ENCODE data around the gene ZBED4. TPM values are rescaled to one million over a fixed set of nuclear protein-coding genes. Genes with fewer than 3 reads are reported as not detected.

Gene ZBED4
- total RNA-seq, 2 experiments from 2014 or later, result 21.0 to 21.5 TPM

- POLR2A ChIA-PET, result interaction anchor here (1.0 to 1.5 kb wide), 4 partner anchors 30 to 99 kb away, joined by 3 to 6 read pairs (median 4); partner anchors contain the start of gene PIM3
- Mint-ChIP-seq H3K27me3 (no peaks in the 10 kb centered on the region), H3K4me3 (no peak overlapping the region), H3K36me3 (peaks cover 2% of the 10 kb centered on the region), H3K4me1 (peaks cover 24% of the 10 kb centered on the region), H3K27ac (peak overlapping the region; percentile 49), H3K9me3 (no peaks in the 10 kb centered on the region)
- DNase-seq, result peak; percentile 51
- ATAC-seq (ENCODE audit: low read depth), result no peak
Observed at GRCh38 chr22:49930596-49931412, 77.2 kb downstream of the ZBED4 start.

DNA sequence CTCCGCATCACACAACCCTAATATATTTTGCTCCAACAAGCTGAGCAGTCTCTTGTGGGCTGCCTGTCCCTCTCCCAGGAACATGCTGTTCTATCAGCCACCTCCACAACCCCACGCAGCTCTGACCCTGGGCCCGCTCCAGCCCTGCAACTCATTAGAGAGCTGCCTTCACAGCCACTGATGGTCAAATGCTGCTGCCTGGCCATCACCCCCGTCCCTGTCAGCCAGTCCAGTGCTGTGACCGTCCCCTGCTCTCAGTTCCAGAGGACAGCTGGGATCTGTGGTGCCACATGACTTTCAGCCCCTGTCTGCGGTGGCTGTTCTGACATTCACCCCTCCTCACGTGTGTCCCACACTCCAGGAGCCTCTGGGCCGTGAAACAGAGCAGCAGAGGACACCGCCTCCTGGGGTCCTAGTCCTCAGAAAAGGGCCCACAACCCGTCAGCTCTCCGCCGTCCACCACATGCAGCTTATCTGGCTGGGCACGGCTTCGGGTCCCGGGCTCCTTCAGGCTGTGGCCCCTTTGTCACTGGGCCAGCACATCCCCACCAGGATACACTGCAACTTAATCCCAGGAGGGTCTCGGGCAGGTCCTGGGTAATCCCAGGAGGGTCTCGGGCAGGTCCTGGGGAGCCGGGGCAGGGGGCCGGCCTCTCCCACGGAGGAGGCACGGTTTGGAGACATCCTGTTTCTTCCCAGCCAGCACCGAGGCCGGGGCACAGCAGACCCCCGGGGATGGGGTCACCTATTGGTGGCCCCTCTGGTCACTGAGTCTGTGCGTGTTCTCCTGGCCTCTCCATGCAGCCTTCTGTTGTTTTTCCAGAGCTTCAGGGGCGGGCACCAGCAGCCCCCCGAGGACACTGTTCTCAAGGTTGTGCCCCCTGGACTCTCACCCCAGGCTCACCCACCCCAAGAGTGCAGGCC is 79.9 kb downstream of the ZBED4 start:
- H3K36me3 Mint-ChIP-seq, result no peaks in the 10 kb centered on the region
- H3K4me3 Mint-ChIP-seq, result no peak overlapping the region
- peaks cover 16% of the 10 kb centered on the region for H3K4me1 Mint-ChIP-seq
- DNase-seq (no peak), ATAC-seq (ENCODE audit: low read depth) (no peak)
- POLR2A ChIA-PET, result interaction anchor here (1.5 to 2.3 kb wide), 2 partner anchors 16 to 28 kb away, joined by 3 to 15 read pairs; partner anchors contain the start of gene PIM3
- H3K27ac Mint-ChIP-seq, result peak overlapping the region; percentile 34
- H3K9me3 Mint-ChIP-seq, result no peaks in the 10 kb centered on the region
- H3K27me3 Mint-ChIP-seq, result no peaks in the 10 kb centered on the region

- ATAC-seq (ENCODE audit: low read depth), result no peak
- DNase-seq, result no peak
Observed at GRCh38 chr22:49934160-49934890, 80.7 kb downstream of the ZBED4 start.

GRCh38 chr22:49934891-49935557 is 81.4 kb downstream of the ZBED4 start:
- DNase-seq (peak; percentile 90), ATAC-seq (ENCODE audit: low read depth) (peak; percentile 19)
- Mint-ChIP-seq H3K27ac (peak overlapping the region; percentile 77), H3K36me3 (no peaks in the 10 kb centered on the region), H3K9me3 (no peaks in the 10 kb centered on the region), H3K27me3 (no peaks in the 10 kb centered on the region), H3K4me3 (peak overlapping the region; percentile 58), H3K4me1 (peaks cover 16% of the 10 kb centered on the region)
- POLR2A ChIA-PET, result interaction anchor here (0.6 to 2.6 kb wide), 7 partner anchors 10 to 252 kb away, joined by 3 to 50 read pairs (median 4); partner anchors contain the start of gene PIM3

More at GRCh38 chr22:49934160-49934890, 80.7 kb downstream of the ZBED4 start:
- Mint-ChIP-seq H3K4me3 (peak overlapping the region; percentile 56), H3K4me1 (peaks cover 16% of the 10 kb centered on the region), H3K36me3 (no peaks in the 10 kb centered on the region), H3K27ac (peak overlapping the region; percentile 34), H3K27me3 (no peaks in the 10 kb centered on the region), H3K9me3 (no peaks in the 10 kb centered on the region)
- POLR2A ChIA-PET, result interaction anchor here (1.5 to 2.3 kb wide), 2 partner anchors 16 to 27 kb away, joined by 3 to 15 read pairs; partner anchors contain the start of gene PIM3

GRCh38 chr22:49935561-49935960 is 81.9 kb downstream of the ZBED4 start:
- Mint-ChIP-seq H3K27ac (peak overlapping the region; percentile 86), H3K27me3 (no peaks in the 10 kb centered on the region), H3K9me3 (no peaks in the 10 kb centered on the region), H3K36me3 (no peaks in the 10 kb centered on the region), H3K4me3 (peak overlapping the region; percentile 68), H3K4me1 (peaks cover 16% of the 10 kb centered on the region)
- POLR2A ChIA-PET, result interaction anchor here (0.6 to 2.6 kb wide), 13 partner anchors 10 to 316 kb away, joined by 3 to 50 read pairs (median 4); partner anchors contain the start of genes HDAC10 and PIM3
- DNase-seq, result no peak
- ATAC-seq (ENCODE audit: low read depth), result no peak

- Mint-ChIP-seq H3K9me3 (peaks cover 3% of the 10 kb centered on the region), H3K36me3 (peaks cover 3% of the 10 kb centered on the region), H3K4me1 (peaks cover 10% of the 10 kb centered on the region), H3K27ac (peak overlapping the region; percentile 86), H3K27me3 (no peaks in the 10 kb centered on the region), H3K4me3 (peak overlapping the region; percentile 68)
- ATAC-seq (ENCODE audit: low read depth), result peak; percentile 82
- POLR2A ChIA-PET, result interaction anchor here (0.6 to 2.6 kb wide), 14 partner anchors 10 to 315 kb away, joined by 3 to 50 read pairs (median 4); partner anchors contain the start of genes ALG12, CRELD2, HDAC10 and PIM3
- DNase-seq, result peak; percentile 94
Observed at GRCh38 chr22:49936018-49936972, 82.7 kb downstream of the ZBED4 start.

GRCh38 chr22:49936973-49937757 is 83.5 kb downstream of the ZBED4 start:
- no peaks in the 10 kb centered on the region for H3K27me3 Mint-ChIP-seq
- H3K4me3 Mint-ChIP-seq, result peak overlapping the region; percentile 68
- peaks cover 3% of the 10 kb centered on the region for H3K9me3 Mint-ChIP-seq
- peaks cover 3% of the 10 kb centered on the region for H3K36me3 Mint-ChIP-seq
- ATAC-seq (ENCODE audit: low read depth) (no peak), DNase-seq (no peak)
- peaks cover 9% of the 10 kb centered on the region for H3K4me1 Mint-ChIP-seq
- POLR2A ChIA-PET, result interaction anchor here (1.0 to 2.6 kb wide), 9 partner anchors 9 to 314 kb away, joined by 3 to 50 read pairs (median 4); partner anchors contain the start of genes HDAC10 and PIM3
- peak overlapping the region; percentile 86 for H3K27ac Mint-ChIP-seq

DNA sequence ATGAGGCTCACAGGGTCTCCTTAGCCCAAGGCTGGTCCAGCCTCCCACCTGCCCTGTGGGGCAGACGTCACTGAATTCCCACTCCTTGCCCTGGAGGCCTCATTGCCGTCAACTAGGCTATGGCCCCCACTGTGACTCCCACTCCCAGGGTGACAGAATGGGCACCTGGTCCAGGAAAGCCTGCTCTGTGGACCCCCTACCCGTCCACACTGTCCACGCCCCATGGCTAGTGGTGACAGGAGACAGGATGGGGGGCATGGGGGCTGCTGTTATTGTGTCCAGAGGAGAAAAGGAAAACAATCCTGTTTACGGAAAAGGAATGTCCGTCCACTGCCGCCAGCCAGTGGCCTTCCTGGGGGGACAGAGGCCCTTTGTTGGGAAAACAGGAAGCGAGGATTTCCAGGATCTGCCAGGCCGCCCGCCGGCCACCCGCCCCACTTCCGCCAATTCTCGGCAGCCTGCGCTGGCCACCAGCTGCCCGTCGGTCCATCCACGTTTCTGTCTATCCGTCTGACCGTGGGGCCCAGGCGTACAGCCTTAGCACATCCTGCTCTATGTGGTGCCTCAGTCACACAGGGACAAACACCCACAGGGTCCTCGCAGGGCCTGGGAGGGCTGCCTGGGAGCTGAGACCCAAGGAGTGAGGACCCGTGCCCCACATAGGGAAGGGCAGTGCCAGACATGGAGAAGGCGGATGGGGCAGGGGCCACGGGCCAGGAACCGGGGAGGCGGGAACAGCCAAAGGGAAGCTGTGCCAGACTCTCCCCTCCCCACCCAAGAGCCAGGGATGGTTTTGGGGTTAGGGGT is 84.3 kb downstream of the ZBED4 start:
- peaks cover 3% of the 10 kb centered on the region for H3K36me3 Mint-ChIP-seq
- no peak overlapping the region for H3K27ac Mint-ChIP-seq
- no peak for DNase-seq
- H3K27me3 Mint-ChIP-seq, result no peaks in the 10 kb centered on the region
- peaks cover 7% of the 10 kb centered on the region for H3K4me1 Mint-ChIP-seq
- H3K4me3 Mint-ChIP-seq, result no peak overlapping the region
- POLR2A ChIA-PET, result no interaction called here
- no peak for ATAC-seq (ENCODE audit: low read depth)
- peaks cover 3% of the 10 kb centered on the region for H3K9me3 Mint-ChIP-seq

- peaks cover 3% of the 10 kb centered on the region for H3K4me1 Mint-ChIP-seq
- H3K27ac Mint-ChIP-seq, result no peak overlapping the region
- no peak overlapping the region for H3K4me3 Mint-ChIP-seq
- H3K9me3 Mint-ChIP-seq, result peaks cover 3% of the 10 kb centered on the region
- DNase-seq, result no peak
- no peaks in the 10 kb centered on the region for H3K27me3 Mint-ChIP-seq
- POLR2A ChIA-PET, result interaction anchor here (1.1 kb wide), 1 partner anchor 21 kb away, joined by 4 read pairs; no protein-coding TSS in a partner anchor
- H3K36me3 Mint-ChIP-seq, result peaks cover 3% of the 10 kb centered on the region
- no peak for ATAC-seq (ENCODE audit: low read depth)
Observed at GRCh38 chr22:49938565-49939136, 85.0 kb downstream of the ZBED4 start.
